Measurements from ENCODE around the gene BCKDHB.
"Not testable (repeated sequence)": the region's sequence is repeated elsewhere in the genome, so short reads cannot be mapped to it uniquely, and the experiment has no call there.

BCKDHB gene

GRCh38 chr6:80104520-80104919 is 2.0 kb upstream of the BCKDHB start:
- Histone ChIP-seq H3K36me3 (ENCODE audit: control insufficient read depth in 2 of 2, insufficient read depth in 2 of 2, low read length in 2 of 2) (no peaks in the 10 kb centered on the region), H3K27me3 (ENCODE audit: control insufficient read depth in 2 of 2, insufficient read depth in 2 of 2, low read length in 2 of 2) (no peaks in the 10 kb centered on the region), H3K4me1 (ENCODE audit: control insufficient read depth in 2 of 2, insufficient read depth in 2 of 2, low read length in 2 of 2) (peaks cover 0 to 5% of the 10 kb centered on the region in 2 donors), H3K4me3 (ENCODE audit: low read length in 2 of 2) (no peak overlapping the region), H3K9me3 (ENCODE audit: control insufficient read depth in 2 of 2, low read length in 2 of 2) (no peaks in the 10 kb centered on the region), H3K27ac (ENCODE audit: low read depth in 2 of 2, low read length in 2 of 2) (no peak overlapping the region), H3K9ac (ENCODE audit: low read depth in 1 of 2, low read length in 2 of 2) (no peak overlapping the region)

- no peaks in the 10 kb centered on the region for H3K36me3 ChIP-seq (ENCODE audit: control insufficient read depth in 2 of 2, insufficient read depth in 2 of 2, low read length in 2 of 2)
- peak overlapping the region; percentile 20 to 81 for H3K27ac ChIP-seq (ENCODE audit: low read depth in 2 of 2, low read length in 2 of 2)
- peak overlapping the region; percentile 81 to 86 for H3K4me3 ChIP-seq (ENCODE audit: low read length in 2 of 2)
- no peaks in the 10 kb centered on the region for H3K27me3 ChIP-seq (ENCODE audit: control insufficient read depth in 2 of 2, insufficient read depth in 2 of 2, low read length in 2 of 2)
- peaks cover 0 to 5% of the 10 kb centered on the region in 2 donors for H3K4me1 ChIP-seq (ENCODE audit: control insufficient read depth in 2 of 2, insufficient read depth in 2 of 2, low read length in 2 of 2)
- peak overlapping the region in 1 of 2 donors; percentile 53 for H3K9ac ChIP-seq (ENCODE audit: low read depth in 1 of 2, low read length in 2 of 2)
- H3K9me3 ChIP-seq (ENCODE audit: control insufficient read depth in 2 of 2, low read length in 2 of 2): no peaks in the 10 kb centered on the region
Observed at GRCh38 chr6:80105972-80106417, 476 bp upstream of the BCKDHB start.

- H3K9me3 ChIP-seq (ENCODE audit: control insufficient read depth in 2 of 2, low read length in 2 of 2): not testable (repeated sequence)
Observed at GRCh38 chr6:80122576-80122975, 16.1 kb downstream of the BCKDHB start.

GRCh38 chr6:80126657-80127345 is 20.3 kb downstream of the BCKDHB start:
- H3K9ac ChIP-seq (ENCODE audit: low read depth in 1 of 2, low read length in 2 of 2): no peak overlapping the region
- H3K27ac ChIP-seq (ENCODE audit: low read depth in 2 of 2, low read length in 2 of 2): peak overlapping the region; percentile 70 to 73
- H3K4me3 ChIP-seq (ENCODE audit: low read length in 2 of 2): no peak overlapping the region
- peaks cover 5 to 12% of the 10 kb centered on the region in 2 donors for H3K4me1 ChIP-seq (ENCODE audit: control insufficient read depth in 2 of 2, insufficient read depth in 2 of 2, low read length in 2 of 2)
- peaks cover 0 to 11% of the 10 kb centered on the region in 2 donors for H3K36me3 ChIP-seq (ENCODE audit: control insufficient read depth in 2 of 2, insufficient read depth in 2 of 2, low read length in 2 of 2)
- H3K27me3 ChIP-seq (ENCODE audit: control insufficient read depth in 2 of 2, insufficient read depth in 2 of 2, low read length in 2 of 2): no peaks in the 10 kb centered on the region
- no peaks in the 10 kb centered on the region for H3K9me3 ChIP-seq (ENCODE audit: control insufficient read depth in 2 of 2, low read length in 2 of 2)

More at GRCh38 chr6:80122576-80122975, 16.1 kb downstream of the BCKDHB start:
- H3K4me3 ChIP-seq (ENCODE audit: low read length in 2 of 2); H3K9ac ChIP-seq (ENCODE audit: low read depth in 1 of 2, low read length in 2 of 2); H3K36me3 ChIP-seq (ENCODE audit: control insufficient read depth in 2 of 2, insufficient read depth in 2 of 2, low read length in 2 of 2); H3K4me1 ChIP-seq (ENCODE audit: control insufficient read depth in 2 of 2, insufficient read depth in 2 of 2, low read length in 2 of 2); H3K27ac ChIP-seq (ENCODE audit: low read depth in 2 of 2, low read length in 2 of 2); H3K27me3 ChIP-seq (ENCODE audit: control insufficient read depth in 2 of 2, insufficient read depth in 2 of 2, low read length in 2 of 2): not testable (repeated sequence)

GRCh38 chr6:80129485-80129884 is 23.0 kb downstream of the BCKDHB start:
- no peaks in the 10 kb centered on the region for H3K27me3 ChIP-seq (ENCODE audit: control insufficient read depth in 2 of 2, insufficient read depth in 2 of 2, low read length in 2 of 2)
- H3K27ac ChIP-seq (ENCODE audit: low read depth in 2 of 2, low read length in 2 of 2): no peak overlapping the region
- H3K9me3 ChIP-seq (ENCODE audit: control insufficient read depth in 2 of 2, low read length in 2 of 2): no peaks in the 10 kb centered on the region
- no peak overlapping the region for H3K9ac ChIP-seq (ENCODE audit: low read depth in 1 of 2, low read length in 2 of 2)
- H3K36me3 ChIP-seq (ENCODE audit: control insufficient read depth in 2 of 2, insufficient read depth in 2 of 2, low read length in 2 of 2): peaks cover 0 to 11% of the 10 kb centered on the region in 2 donors
- H3K4me1 ChIP-seq (ENCODE audit: control insufficient read depth in 2 of 2, insufficient read depth in 2 of 2, low read length in 2 of 2): peaks cover 5 to 15% of the 10 kb centered on the region in 2 donors
- no peak overlapping the region for H3K4me3 ChIP-seq (ENCODE audit: low read length in 2 of 2)

GRCh38 chr6:80133020-80133419 is 26.5 kb downstream of the BCKDHB start:
- Histone ChIP-seq H3K36me3 (ENCODE audit: control insufficient read depth in 2 of 2, insufficient read depth in 2 of 2, low read length in 2 of 2) (peaks cover 0 to 11% of the 10 kb centered on the region in 2 donors), H3K27ac (ENCODE audit: low read depth in 2 of 2, low read length in 2 of 2) (no peak overlapping the region), H3K9ac (ENCODE audit: low read depth in 1 of 2, low read length in 2 of 2) (no peak overlapping the region), H3K4me1 (ENCODE audit: control insufficient read depth in 2 of 2, insufficient read depth in 2 of 2, low read length in 2 of 2) (peaks cover 0 to 8% of the 10 kb centered on the region in 2 donors), H3K9me3 (ENCODE audit: control insufficient read depth in 2 of 2, low read length in 2 of 2) (no peaks in the 10 kb centered on the region), H3K27me3 (ENCODE audit: control insufficient read depth in 2 of 2, insufficient read depth in 2 of 2, low read length in 2 of 2) (no peaks in the 10 kb centered on the region), H3K4me3 (ENCODE audit: low read length in 2 of 2) (no peak overlapping the region)

- H3K36me3 ChIP-seq (ENCODE audit: control insufficient read depth in 2 of 2, insufficient read depth in 2 of 2, low read length in 2 of 2): peaks cover 0 to 11% of the 10 kb centered on the region in 2 donors
Observed at GRCh38 chr6:80134065-80134464, 27.6 kb downstream of the BCKDHB start.

GRCh38 chr6:80142586-80142985 is 36.1 kb downstream of the BCKDHB start:
- no peaks in the 10 kb centered on the region for H3K9me3 ChIP-seq (ENCODE audit: control insufficient read depth in 2 of 2, low read length in 2 of 2)
- H3K4me1 ChIP-seq (ENCODE audit: control insufficient read depth in 2 of 2, insufficient read depth in 2 of 2, low read length in 2 of 2): peaks cover 3 to 12% of the 10 kb centered on the region in 2 donors
- H3K27me3 ChIP-seq (ENCODE audit: control insufficient read depth in 2 of 2, insufficient read depth in 2 of 2, low read length in 2 of 2): no peaks in the 10 kb centered on the region
- no peak overlapping the region for H3K9ac ChIP-seq (ENCODE audit: low read depth in 1 of 2, low read length in 2 of 2)
- H3K36me3 ChIP-seq (ENCODE audit: control insufficient read depth in 2 of 2, insufficient read depth in 2 of 2, low read length in 2 of 2): peaks cover 3% of the 10 kb centered on the region in 2 donors
- H3K4me3 ChIP-seq (ENCODE audit: low read length in 2 of 2): no peak overlapping the region
- H3K27ac ChIP-seq (ENCODE audit: low read depth in 2 of 2, low read length in 2 of 2): no peak overlapping the region

More at GRCh38 chr6:80134065-80134464, 27.6 kb downstream of the BCKDHB start:
- Histone ChIP-seq H3K9me3 (ENCODE audit: control insufficient read depth in 2 of 2, low read length in 2 of 2) (no peaks in the 10 kb centered on the region), H3K4me3 (ENCODE audit: low read length in 2 of 2) (no peak overlapping the region), H3K4me1 (ENCODE audit: control insufficient read depth in 2 of 2, insufficient read depth in 2 of 2, low read length in 2 of 2) (peaks cover 0 to 4% of the 10 kb centered on the region in 2 donors), H3K27me3 (ENCODE audit: control insufficient read depth in 2 of 2, insufficient read depth in 2 of 2, low read length in 2 of 2) (no peaks in the 10 kb centered on the region), H3K27ac (ENCODE audit: low read depth in 2 of 2, low read length in 2 of 2) (no peak overlapping the region), H3K9ac (ENCODE audit: low read depth in 1 of 2, low read length in 2 of 2) (no peak overlapping the region)

GRCh38 chr6:80143419-80143937 is 37.0 kb downstream of the BCKDHB start:
- no peak overlapping the region for H3K27ac ChIP-seq (ENCODE audit: low read depth in 2 of 2, low read length in 2 of 2)
- no peaks in the 10 kb centered on the region for H3K9me3 ChIP-seq (ENCODE audit: control insufficient read depth in 2 of 2, low read length in 2 of 2)
- H3K36me3 ChIP-seq (ENCODE audit: control insufficient read depth in 2 of 2, insufficient read depth in 2 of 2, low read length in 2 of 2): peaks cover 3 to 5% of the 10 kb centered on the region in 2 donors
- no peak overlapping the region for H3K9ac ChIP-seq (ENCODE audit: low read depth in 1 of 2, low read length in 2 of 2)
- H3K4me3 ChIP-seq (ENCODE audit: low read length in 2 of 2): no peak overlapping the region
- H3K4me1 ChIP-seq (ENCODE audit: control insufficient read depth in 2 of 2, insufficient read depth in 2 of 2, low read length in 2 of 2): peaks cover 3 to 12% of the 10 kb centered on the region in 2 donors
- H3K27me3 ChIP-seq (ENCODE audit: control insufficient read depth in 2 of 2, insufficient read depth in 2 of 2, low read length in 2 of 2): no peaks in the 10 kb centered on the region

GRCh38 chr6:80144753-80145315 is 38.4 kb downstream of the BCKDHB start:
- no peak overlapping the region for H3K4me3 ChIP-seq (ENCODE audit: low read length in 2 of 2)
- H3K36me3 ChIP-seq (ENCODE audit: control insufficient read depth in 2 of 2, insufficient read depth in 2 of 2, low read length in 2 of 2): peaks cover 3 to 5% of the 10 kb centered on the region in 2 donors
- no peaks in the 10 kb centered on the region for H3K27me3 ChIP-seq (ENCODE audit: control insufficient read depth in 2 of 2, insufficient read depth in 2 of 2, low read length in 2 of 2)
- H3K9me3 ChIP-seq (ENCODE audit: control insufficient read depth in 2 of 2, low read length in 2 of 2): no peaks in the 10 kb centered on the region
- H3K27ac ChIP-seq (ENCODE audit: low read depth in 2 of 2, low read length in 2 of 2): no peak overlapping the region
- H3K4me1 ChIP-seq (ENCODE audit: control insufficient read depth in 2 of 2, insufficient read depth in 2 of 2, low read length in 2 of 2): peaks cover 3 to 12% of the 10 kb centered on the region in 2 donors
- no peak overlapping the region for H3K9ac ChIP-seq (ENCODE audit: low read depth in 1 of 2, low read length in 2 of 2)
